Bronchial epithelial cell (primary cell): ENCODE data around the gene LMCD1. TPM values are rescaled to one million over a fixed set of nuclear protein-coding genes. Genes with fewer than 3 reads are reported as not detected.

Experiments used
- DNase-seq: peaks from one replicate; pipeline ENCODE4 v3.0.0-alpha.2; 2010; ENCODE audit warnings: low read depth
- FAIRE-seq: peaks from 2 replicates; lab custom pipeline; 2011; peaks lifted over from hg19 to GRCh38; lab: Jason Lieb, UNC
- H3K27me3 ChIP-seq: 2 replicates; pipeline ENCODE4 v1.5.1; 2011; ENCODE audit warnings: low read length; ENCODE audit not compliant: control insufficient read depth, insufficient read depth
- H3K36me3 ChIP-seq: 2 replicates; pipeline ENCODE4 v1.5.1; 2011; ENCODE audit warnings: low read length; ENCODE audit not compliant: control insufficient read depth, insufficient read depth
- H3K4me3 ChIP-seq: 2 replicates; pipeline ENCODE4 v1.5.1; 2011; ENCODE audit warnings: mild to moderate bottlenecking, low read depth, low read length, control low read depth
- total RNA-seq: library from RNA; depleted of rRNA; stranded (reverse); fragments of >200 nt; gene quantifications from 2 replicates; pipeline ENCODE4 v1.2.1, GENCODE V29; 2014
- TF ChIP-seq, protein P1 (sequence below): IDR thresholded peaks from 2 replicates; pipeline ENCODE4 v1.5.1; 2011; ENCODE audit warnings: mild to moderate bottlenecking, moderate library complexity, low read length, control low read depth, inconsistent platforms; ENCODE audit not compliant: insufficient read depth, severe bottlenecking

LMCD1 gene
- total RNA-seq, 1 donor from 2014 or later, result 2.6 TPM

DNA sequence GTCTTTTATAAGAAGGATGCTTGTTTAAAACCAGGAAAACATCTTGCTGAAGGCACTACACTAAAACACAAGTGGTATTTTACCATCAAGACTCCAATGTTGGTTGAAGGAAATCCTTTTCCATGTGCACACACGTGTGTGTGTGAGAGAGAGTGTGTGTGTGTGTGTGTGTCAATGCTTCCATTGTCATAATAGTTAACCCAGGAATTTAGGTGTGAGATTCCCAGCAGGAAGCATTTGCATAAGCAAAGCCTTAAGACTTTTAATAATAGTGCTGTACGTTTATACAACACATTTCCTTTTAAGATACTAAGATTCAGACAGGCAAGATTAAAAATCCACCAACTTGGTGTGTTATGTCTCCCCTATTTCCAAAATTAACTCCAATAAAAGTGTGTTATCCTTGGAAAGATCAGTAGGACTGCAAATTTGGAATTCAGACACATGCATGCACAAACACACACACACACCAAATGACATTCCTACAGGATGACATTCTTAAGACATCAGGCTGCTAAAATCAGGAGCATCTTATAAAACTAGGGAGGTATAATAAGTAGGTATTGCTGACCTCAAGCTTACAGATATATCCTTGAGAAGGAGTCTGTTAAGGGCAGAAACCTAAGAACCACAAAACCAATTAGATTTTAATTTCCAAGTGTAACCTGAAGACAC is 18.3 kb downstream of the LMCD1 start:
- Histone ChIP-seq H3K27me3 (no peaks in the 10 kb centered on the region), H3K36me3 (no peaks in the 10 kb centered on the region), H3K4me3 (no peak overlapping the region)
- DNase-seq, result no peak
- TF ChIP-seq, protein P1, sequence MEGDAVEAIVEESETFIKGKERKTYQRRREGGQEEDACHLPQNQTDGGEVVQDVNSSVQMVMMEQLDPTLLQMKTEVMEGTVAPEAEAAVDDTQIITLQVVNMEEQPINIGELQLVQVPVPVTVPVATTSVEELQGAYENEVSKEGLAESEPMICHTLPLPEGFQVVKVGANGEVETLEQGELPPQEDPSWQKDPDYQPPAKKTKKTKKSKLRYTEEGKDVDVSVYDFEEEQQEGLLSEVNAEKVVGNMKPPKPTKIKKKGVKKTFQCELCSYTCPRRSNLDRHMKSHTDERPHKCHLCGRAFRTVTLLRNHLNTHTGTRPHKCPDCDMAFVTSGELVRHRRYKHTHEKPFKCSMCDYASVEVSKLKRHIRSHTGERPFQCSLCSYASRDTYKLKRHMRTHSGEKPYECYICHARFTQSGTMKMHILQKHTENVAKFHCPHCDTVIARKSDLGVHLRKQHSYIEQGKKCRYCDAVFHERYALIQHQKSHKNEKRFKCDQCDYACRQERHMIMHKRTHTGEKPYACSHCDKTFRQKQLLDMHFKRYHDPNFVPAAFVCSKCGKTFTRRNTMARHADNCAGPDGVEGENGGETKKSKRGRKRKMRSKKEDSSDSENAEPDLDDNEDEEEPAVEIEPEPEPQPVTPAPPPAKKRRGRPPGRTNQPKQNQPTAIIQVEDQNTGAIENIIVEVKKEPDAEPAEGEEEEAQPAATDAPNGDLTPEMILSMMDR, result no peak
- no peak for FAIRE-seq

DNA sequence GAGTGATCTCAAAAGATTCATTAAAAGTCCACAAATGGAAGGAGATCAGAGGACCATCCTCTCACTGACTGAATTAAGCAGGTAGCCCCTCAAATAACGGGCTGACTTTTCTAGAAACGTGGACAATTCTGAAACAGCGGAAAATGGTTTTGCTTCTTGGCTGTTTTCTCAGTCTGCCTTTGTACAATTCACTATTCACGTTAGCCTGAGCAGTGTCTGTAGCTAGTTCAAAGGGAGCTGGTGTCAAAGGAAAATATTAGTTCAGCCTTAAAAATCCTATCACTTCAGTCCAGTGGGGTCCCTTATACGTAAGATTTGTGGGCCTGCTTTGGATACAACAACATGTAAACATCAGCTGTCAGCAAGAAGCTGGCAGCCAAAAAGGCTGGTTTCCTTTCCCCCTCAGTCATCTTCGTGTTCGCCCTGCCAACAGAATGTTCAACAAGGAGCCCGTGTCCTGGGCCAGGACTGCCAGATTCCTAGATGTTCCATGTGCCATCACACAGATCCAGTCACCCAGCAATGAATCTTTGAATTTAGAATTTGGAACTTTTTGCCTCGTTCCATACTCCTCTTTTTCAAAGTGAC is 19.3 kb downstream of the LMCD1 start:
- Histone ChIP-seq H3K36me3 (no peaks in the 10 kb centered on the region), H3K4me3 (no peak overlapping the region), H3K27me3 (no peaks in the 10 kb centered on the region)
- TF ChIP-seq, protein P1, result no peak
- DNase-seq (no peak), FAIRE-seq (peak; percentile 73)

DNA sequence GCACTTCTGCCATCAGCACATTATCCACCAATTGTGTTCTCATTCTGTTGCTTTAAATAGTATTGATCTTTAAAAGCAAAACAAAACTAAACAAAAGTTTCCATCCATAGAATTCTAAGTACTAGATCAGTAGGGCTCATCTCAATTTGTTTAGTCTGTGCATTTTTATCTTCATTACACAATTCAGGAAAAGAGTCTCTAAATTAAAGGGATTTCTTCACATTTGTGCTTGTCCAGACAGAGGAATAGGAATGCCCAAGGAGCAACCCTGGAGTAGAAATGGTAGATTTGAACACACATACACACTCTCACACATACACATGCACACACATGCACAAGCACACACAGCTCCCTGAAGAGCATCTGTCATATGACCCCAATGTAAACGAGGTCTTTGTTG is 21.4 kb downstream of the LMCD1 start:
- Histone ChIP-seq H3K4me3 (no peak overlapping the region), H3K27me3 (no peaks in the 10 kb centered on the region), H3K36me3 (no peaks in the 10 kb centered on the region)
- TF ChIP-seq, protein P1, result no peak
- DNase-seq, result no peak
- FAIRE-seq, result peak; percentile 7

DNA sequence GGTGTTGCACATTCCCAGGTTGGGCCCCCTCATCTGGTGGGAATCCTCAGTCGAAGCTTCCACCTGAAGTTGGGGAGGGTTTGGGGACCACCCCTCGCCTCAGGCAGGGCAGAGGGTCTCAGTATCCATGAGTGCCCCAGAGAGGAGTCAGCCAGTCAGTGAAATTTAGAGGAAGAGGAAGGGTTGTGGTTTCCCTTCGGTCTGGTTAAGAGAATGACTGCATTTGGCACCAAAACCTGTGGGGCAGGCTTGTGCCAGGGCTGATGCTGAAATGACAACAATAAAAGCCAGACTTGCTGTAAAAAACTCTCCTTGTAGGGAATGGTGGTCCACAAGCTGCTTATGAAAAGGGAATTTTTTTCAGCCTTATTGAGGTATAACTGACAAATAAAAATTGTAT is 22.6 kb downstream of the LMCD1 start:
- FAIRE-seq (no peak), DNase-seq (peak; percentile 39)
- H3K27me3 ChIP-seq, result no peaks in the 10 kb centered on the region
- H3K4me3 ChIP-seq, result no peak overlapping the region
- TF ChIP-seq, protein P1, result no peak
- no peaks in the 10 kb centered on the region for H3K36me3 ChIP-seq

DNA sequence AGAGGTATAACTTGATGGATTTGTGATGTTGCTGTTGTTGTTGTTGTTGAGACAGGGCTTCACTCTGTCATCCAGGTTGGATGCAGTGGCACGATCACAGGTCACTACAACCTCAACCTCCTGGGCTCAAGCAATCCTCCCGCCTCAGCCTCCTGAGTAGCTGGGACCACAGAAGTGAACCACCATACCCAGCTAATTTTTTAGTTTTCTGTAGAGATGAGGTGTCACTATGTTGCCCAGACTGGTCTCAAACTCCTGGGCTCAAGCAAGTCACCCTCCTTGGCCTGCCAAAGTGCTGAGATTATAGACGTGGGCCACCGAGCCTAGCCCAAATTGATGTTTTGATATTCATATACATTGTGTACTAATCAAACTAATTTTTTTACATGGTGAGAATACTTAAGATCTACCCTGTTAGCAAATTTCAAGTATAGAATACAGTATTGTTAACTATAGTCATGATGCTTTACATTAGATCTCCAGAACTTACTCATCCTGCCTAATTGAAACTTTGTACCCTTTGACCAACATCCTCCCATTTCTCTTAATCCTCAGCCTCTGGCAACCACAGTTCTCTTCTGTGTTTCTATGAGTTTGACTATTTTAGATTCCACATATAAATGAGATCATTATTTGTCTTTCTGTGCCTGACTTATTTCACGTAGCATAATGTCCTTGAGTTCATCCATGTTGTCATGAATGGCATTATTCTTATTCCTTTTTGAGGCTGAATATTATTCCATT is 23.2 kb downstream of the LMCD1 start:
- no peak overlapping the region for H3K4me3 ChIP-seq
- H3K36me3 ChIP-seq, result no peaks in the 10 kb centered on the region
- peak; percentile 48 for DNase-seq
- no peak for FAIRE-seq
- H3K27me3 ChIP-seq, result no peaks in the 10 kb centered on the region
- TF ChIP-seq, protein P1, result no peak
